Hippocampal formation (tissue), 2 donors: ENCODE data around the gene LRRC49.

Experiments
- DNase-seq, 2 donors: peaks; one replicate each; lab custom pipeline; 2025; lab: John Stamatoyannopoulos, UW

Gene LRRC49

DNA sequence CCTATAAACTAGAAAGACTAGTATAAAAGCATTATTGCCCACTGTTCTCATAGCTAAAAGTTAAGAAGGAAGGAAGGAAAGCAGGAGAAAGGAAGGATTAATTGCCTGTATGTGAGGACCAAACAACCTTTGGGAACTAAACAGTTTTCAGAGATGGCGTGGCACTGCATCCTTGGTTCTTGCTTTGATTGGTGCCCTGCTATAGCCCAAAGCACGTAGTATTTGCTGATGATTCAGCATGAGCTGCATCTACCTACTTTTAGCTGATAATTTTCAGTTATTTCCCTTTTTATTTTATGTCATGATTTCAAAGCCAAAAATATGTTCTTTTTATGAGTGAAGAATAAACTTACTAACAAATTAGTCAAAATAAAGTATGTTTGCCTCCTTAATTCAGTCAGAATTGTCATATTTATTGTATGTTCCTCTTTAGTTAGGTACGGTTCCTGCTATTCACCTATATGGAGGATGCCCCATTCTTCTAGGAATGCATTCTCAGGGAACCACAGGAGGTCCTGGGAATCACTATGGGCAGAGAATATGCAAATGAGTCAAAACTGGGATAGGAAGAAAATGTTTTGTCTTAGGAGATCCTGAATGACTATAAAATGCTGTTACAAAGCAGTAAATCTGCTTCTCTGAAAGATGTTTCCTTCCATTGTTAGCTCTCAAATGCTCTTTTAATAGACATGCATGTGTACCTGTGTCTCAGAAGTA lies 157.2 kb downstream of the LRRC49 start:
- no peak for DNase-seq

- DNase-seq = no peak
Observed at GRCh38 chr15:71050461-71050860, 157.8 kb downstream of the LRRC49 start.

- no peak for DNase-seq
Observed at GRCh38 chr15:71051539-71051938, 158.9 kb downstream of the LRRC49 start.

DNA sequence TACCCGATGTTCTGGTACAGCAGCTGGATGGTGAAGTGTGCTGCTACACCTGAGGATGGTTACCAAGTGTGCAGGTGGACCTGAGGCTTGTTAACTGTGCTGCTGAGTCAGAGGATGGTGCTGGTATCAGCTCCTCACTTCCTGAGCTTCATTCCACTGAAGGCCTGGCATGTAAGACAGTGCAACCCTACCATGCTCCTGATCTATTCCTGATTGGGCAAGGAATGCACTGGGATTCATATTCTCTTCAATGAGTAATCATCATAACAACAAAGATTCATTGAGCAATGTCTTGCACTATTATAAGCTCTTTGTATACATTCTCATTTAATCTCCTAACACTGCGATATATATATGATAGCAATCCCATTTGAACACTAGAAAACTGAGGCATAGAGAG lies 159.7 kb downstream of the LRRC49 start:
- DNase-seq = no peak

GRCh38 chr15:71054286-71054952 lies 161.8 kb downstream of the LRRC49 start:
- no peak for DNase-seq

DNA sequence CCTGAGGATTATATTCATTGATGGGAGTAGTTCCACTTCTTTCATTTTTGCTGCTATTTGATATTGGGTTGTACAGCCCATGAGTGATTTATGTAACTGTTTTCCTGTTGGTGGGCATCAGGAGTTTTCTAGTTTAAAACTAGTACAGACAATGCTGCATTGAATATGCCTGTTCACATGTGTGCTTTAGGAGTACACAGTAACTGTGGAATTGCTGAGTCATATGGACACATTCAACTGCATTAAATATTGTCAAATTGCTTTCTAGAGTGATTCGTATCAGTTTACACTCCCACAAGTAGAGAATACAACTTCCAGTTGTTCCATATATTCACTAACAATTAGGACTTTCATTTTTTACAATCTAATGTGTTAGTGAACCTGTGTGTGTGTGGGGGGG lies 162.8 kb downstream of the LRRC49 start:
- no peak for DNase-seq

DNA sequence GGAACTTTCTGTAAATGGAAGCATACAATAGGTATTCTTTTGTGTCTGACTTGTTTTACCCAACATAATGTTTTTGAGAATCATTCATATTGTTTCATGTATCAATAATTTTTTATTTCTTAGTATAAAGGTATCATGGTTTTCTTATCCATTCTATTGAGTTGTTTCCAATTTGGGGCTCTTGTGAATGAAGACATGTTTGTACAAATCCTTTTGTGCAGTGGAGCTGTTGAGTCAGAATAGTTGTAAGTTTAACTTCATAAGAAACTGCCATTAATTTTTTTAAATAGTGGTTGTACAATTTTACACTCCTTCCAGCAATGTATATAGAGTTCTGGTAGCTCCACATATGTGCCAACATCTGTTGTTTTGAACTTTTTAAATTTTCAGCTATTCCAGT lies 163.5 kb downstream of the LRRC49 start:
- no peak for DNase-seq

- DNase-seq = no peak
Observed at GRCh38 chr15:71057143-71057542, 164.5 kb downstream of the LRRC49 start.

DNA sequence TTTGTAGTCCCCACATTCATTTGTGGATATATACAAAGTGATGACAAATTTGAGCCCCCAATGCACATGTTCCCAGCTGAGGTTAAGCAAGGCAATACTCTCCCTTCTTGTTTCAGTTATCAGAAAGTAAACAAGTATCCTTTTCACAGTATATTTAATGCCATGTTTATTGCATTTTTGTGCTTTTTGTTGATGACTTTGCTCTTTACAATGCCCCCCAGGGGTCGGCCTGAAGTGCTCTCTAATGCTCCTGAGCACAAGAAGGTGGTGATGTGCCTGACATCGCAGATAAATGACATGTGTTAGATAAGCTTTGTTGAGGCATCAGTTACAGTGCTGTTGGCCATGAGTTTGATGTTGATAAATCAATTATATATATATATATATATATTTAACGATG lies 165.0 kb downstream of the LRRC49 start:
- no peak for DNase-seq

GRCh38 chr15:71060983-71061382 lies 168.4 kb downstream of the LRRC49 start:
- no peak for DNase-seq

DNA sequence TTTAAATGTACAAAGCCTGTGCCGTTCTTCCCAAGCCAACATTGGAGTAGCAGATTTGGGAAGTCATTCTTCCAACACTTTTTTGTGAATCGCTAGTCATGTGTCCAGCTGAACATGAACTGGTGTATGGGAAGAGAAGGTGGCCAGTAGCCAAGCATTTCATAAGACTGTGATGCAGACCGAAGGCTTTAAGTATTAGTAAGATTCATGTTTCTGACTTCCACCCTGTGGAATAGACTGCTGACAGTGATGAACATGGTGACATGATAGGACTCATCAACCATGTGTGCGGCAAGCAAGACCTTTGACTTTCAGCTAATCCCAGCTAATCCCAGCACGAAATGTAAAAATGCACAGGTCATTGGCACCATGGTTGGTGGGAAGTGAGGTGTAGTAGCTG lies 174.4 kb downstream of the LRRC49 start:
- no peak for DNase-seq

- no peak for DNase-seq
Observed at GRCh38 chr15:71069693-71070092, 177.1 kb downstream of the LRRC49 start.

DNA sequence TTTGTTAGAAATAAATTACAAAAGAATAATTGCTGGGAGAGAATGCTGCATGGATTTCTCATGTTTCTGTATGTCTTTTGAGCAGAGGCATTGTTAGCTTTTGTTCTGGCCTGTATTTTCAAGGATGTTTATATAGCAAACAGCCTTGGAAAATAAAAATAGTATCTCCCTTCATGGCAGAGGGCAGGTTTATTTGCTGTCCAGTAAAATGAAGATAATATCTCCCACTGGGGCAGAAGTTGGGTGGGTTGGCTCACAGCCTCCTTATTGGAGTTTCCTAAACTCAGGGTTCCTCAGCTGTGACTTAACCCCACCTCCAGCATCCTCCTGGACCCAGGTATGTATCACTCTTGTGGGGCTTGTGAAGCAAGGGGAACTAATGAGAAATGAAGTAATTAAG lies 178.9 kb downstream of the LRRC49 start:
- DNase-seq = no peak

- DNase-seq = no peak
Observed at GRCh38 chr15:71072423-71072822, 179.8 kb downstream of the LRRC49 start.

GRCh38 chr15:71078506-71079207 lies 186.0 kb downstream of the LRRC49 start:
- DNase-seq = no peak

- no peak for DNase-seq
Observed at GRCh38 chr15:71079208-71080044, 186.8 kb downstream of the LRRC49 start.

GRCh38 chr15:71080166-71080565 lies 187.5 kb downstream of the LRRC49 start:
- DNase-seq = no peak

DNA sequence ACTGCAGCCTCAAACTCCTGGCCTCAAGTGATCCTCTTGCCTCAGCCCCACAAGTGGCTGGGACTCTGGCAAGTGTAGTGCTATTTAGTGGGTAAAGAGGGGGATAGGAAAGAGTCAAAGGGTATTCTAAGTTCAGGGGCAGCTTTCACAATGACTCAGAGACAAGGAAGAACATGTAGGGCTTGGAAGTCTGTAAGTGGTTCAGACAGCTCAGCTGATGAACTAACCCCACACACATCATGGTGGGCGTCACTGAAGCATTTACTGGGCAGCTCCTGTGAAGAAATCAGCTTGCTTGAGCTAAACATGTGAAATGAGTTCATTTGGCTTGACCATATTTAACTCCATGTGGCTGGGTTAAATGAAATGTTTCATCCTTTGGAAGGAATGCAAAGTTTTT lies 188.1 kb downstream of the LRRC49 start:
- DNase-seq = no peak

DNA sequence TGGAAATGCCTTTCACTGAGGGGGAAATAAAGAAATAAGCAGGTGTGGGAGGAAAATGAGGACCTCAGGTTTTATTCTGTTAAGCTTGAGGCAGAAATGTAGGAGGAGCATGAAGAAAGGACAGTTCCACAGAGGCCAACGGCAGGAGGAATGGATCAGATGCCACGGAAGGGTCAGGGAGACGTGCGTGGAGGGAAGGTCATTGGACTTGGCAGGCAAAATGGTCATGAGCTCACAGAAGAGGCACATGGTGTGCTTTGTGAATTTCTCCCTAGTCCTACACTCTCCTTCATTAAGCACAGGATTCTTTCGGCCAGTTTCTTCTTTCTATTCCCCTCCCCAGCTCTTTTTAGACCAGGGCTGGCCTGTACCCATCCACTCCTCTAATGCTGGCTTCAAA lies 190.2 kb downstream of the LRRC49 start:
- DNase-seq = no peak

GRCh38 chr15:71083349-71083748 lies 190.7 kb downstream of the LRRC49 start:
- DNase-seq = no peak

DNA sequence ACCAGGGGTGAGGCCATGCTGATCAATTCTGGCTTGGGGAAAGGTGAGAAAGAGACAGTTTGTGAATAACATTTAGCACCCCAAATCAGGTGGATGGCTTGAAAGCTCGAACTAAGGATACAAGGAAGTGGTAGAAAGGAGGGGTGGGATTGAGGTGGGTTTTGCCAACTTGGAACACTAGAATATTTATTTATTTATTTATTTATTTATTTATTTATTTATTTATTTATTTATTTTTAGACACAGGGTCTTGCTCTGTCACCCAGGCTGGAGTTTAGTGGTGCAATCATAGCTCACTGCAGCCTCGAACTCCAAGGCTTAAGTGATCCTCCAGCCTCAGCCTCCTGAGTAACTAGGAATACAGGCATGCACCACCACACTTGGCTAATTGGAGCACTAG lies 191.6 kb downstream of the LRRC49 start:
- no peak for DNase-seq

DNA sequence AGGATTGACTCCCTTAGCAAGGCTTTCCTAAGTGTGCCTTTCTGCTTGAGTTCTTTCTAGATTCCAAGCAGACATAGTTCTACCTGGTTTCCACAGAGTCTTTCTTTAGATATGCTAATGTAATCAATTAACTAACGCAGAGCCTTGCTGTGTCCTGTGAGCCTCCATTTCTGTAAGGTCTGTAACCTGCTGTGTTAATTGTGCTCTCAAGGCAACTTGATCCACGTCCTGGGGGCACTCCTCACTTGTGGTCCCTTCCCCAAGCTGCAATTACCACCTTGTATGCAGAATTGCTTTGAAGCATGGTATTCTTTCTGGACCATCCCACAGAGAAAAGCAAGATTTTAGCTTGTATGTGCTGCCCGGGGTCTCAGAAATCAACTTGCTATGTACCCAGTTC lies 193.2 kb downstream of the LRRC49 start:
- DNase-seq = no peak
